Measurements from ENCODE around the gene NEK11. TPM values are rescaled to one million over a fixed set of nuclear protein-coding genes. Genes with fewer than 3 reads are reported as not detected.

Gene NEK11
- total RNA-seq, 4 donors from 2014 or later = 3.5 to 8.6 (median 5.5) TPM

GRCh38 chr3:131008326-131008725 lies 18.4 kb upstream of the NEK11 start:
- Histone ChIP-seq H3K9me3 (no peaks in the 10 kb centered on the region), H3K27ac (no peak overlapping the region), H3K27me3 (no peaks in the 10 kb centered on the region), H3K4me1 (no peaks in the 10 kb centered on the region), H3K36me3 (peaks cover 0 to 25% (median 0%) of the 10 kb centered on the region in 3 donors), H3K4me3 (no peak overlapping the region)
- TF ChIP-seq POLR2A (IDR thresholded peaks at IDR 0.05) (no peak), CTCF (IDR thresholded peaks at IDR 0.05) (no peak)
- no peak for DNase-seq

GRCh38 chr3:131009698-131010097 lies 17.0 kb upstream of the NEK11 start:
- Histone ChIP-seq H3K27ac (no peak overlapping the region), H3K36me3 (peaks cover 0 to 37% (median 0%) of the 10 kb centered on the region in 3 donors), H3K9me3 (no peaks in the 10 kb centered on the region), H3K4me1 (no peaks in the 10 kb centered on the region), H3K27me3 (no peaks in the 10 kb centered on the region), H3K4me3 (no peak overlapping the region)
- DNase-seq = no peak
- TF ChIP-seq CTCF (IDR thresholded peaks at IDR 0.05) (no peak), POLR2A (IDR thresholded peaks at IDR 0.05) (no peak)

- no peaks in the 10 kb centered on the region for H3K27me3 ChIP-seq
- DNase-seq = no peak
- TF ChIP-seq POLR2A (IDR thresholded peaks at IDR 0.05) (no peak), CTCF (IDR thresholded peaks at IDR 0.05) (no peak)
- H3K4me1 ChIP-seq = peaks cover 0 to 35% (median 2%) of the 10 kb centered on the region in 4 donors
- H3K9me3 ChIP-seq = no peaks in the 10 kb centered on the region
- no peak overlapping the region for H3K27ac ChIP-seq
- no peak overlapping the region for H3K4me3 ChIP-seq
- peaks cover 0 to 46% (median 0%) of the 10 kb centered on the region in 3 donors for H3K36me3 ChIP-seq
Observed at GRCh38 chr3:131018970-131019369, 7.7 kb upstream of the NEK11 start.

GRCh38 chr3:131020122-131020693 lies 6.5 kb upstream of the NEK11 start:
- Histone ChIP-seq H3K27ac (no peak overlapping the region), H3K4me3 (no peak overlapping the region), H3K27me3 (no peaks in the 10 kb centered on the region), H3K9me3 (no peaks in the 10 kb centered on the region), H3K36me3 (peaks cover 0 to 42% (median 0%) of the 10 kb centered on the region in 3 donors), H3K4me1 (peaks cover 0 to 47% (median 4%) of the 10 kb centered on the region in 4 donors)
- TF ChIP-seq POLR2A (IDR thresholded peaks at IDR 0.05) (no peak), CTCF (IDR thresholded peaks at IDR 0.05) (no peak)
- DNase-seq = no peak

DNA sequence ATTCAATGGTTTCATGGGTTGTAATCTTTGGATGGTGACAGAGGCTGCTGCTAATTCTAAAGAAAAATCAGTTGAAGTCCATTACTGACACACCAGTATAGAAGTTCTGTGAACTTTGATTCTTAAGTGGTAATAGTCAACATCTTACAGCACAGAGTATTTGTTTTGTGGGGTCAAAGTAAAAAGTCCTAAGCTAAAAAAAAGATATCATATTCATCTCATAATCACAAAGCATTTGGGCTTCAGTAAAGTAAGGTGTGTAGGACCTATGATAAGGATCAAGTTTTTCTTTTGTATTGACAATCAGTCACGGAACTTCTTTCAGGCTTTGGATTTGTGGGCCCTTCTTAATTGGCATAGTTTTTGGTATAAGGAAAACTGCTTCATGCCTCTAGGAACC lies 1.1 kb upstream of the NEK11 start:
- Histone ChIP-seq H3K9me3 (no peaks in the 10 kb centered on the region), H3K27me3 (no peaks in the 10 kb centered on the region), H3K27ac (peak overlapping the region; percentile 79 to 96 (median 88)), H3K36me3 (peaks cover 0 to 11% (median 0%) of the 10 kb centered on the region in 3 donors), H3K4me3 (peak overlapping the region in 3 of 4 donors; percentile 63 to 84 (median 74)), H3K4me1 (peaks cover 3 to 58% (median 7%) of the 10 kb centered on the region in 4 donors)
- no peak for DNase-seq
- TF ChIP-seq CTCF (IDR thresholded peaks at IDR 0.05) (no peak), POLR2A (IDR thresholded peaks at IDR 0.05) (no peak)

Measured in Peyer's patch (tissue), 4 donors.